GM12874 (cell line): ENCODE data around the gene PDSS2.

Source experiments
- TF ChIP-seq, protein P1 (sequence below): IDR thresholded peaks from 2 replicates; pipeline ENCODE4 v1.5.1; 2011; ENCODE audit warnings: low read depth, mild to moderate bottlenecking, control low read depth, low read length, moderate library complexity; ENCODE audit not compliant: insufficient read depth

Gene PDSS2

DNA sequence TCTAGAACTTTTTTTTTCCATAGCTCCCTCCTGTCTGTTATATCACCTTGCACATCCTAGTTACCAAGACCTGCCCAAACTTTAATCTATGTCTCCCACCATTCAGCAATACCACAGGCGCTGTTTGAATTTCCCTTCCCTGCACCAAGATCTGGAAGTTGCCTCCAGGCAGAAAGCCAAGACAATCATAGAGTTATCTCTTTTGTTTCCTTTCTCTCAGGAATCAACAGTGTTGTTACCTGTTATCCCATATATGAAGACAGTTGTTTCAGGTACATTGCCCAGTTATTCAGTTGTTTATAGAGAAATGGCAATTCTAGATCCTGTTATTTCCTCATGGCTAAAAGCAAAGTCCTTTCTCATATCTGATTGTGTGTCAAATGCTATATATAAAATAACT lies 63.2 kb downstream of the PDSS2 start:
- TF ChIP-seq, protein P1, sequence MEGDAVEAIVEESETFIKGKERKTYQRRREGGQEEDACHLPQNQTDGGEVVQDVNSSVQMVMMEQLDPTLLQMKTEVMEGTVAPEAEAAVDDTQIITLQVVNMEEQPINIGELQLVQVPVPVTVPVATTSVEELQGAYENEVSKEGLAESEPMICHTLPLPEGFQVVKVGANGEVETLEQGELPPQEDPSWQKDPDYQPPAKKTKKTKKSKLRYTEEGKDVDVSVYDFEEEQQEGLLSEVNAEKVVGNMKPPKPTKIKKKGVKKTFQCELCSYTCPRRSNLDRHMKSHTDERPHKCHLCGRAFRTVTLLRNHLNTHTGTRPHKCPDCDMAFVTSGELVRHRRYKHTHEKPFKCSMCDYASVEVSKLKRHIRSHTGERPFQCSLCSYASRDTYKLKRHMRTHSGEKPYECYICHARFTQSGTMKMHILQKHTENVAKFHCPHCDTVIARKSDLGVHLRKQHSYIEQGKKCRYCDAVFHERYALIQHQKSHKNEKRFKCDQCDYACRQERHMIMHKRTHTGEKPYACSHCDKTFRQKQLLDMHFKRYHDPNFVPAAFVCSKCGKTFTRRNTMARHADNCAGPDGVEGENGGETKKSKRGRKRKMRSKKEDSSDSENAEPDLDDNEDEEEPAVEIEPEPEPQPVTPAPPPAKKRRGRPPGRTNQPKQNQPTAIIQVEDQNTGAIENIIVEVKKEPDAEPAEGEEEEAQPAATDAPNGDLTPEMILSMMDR, result no peak

GRCh38 chr6:107392069-107392468 lies 67.3 kb downstream of the PDSS2 start:
- TF ChIP-seq, protein P1, result no peak

- TF ChIP-seq, protein P1, result no peak
These were observed 68.5 kb downstream of the PDSS2 start for GRCh38 chr6:107390685-107391435.

DNA sequence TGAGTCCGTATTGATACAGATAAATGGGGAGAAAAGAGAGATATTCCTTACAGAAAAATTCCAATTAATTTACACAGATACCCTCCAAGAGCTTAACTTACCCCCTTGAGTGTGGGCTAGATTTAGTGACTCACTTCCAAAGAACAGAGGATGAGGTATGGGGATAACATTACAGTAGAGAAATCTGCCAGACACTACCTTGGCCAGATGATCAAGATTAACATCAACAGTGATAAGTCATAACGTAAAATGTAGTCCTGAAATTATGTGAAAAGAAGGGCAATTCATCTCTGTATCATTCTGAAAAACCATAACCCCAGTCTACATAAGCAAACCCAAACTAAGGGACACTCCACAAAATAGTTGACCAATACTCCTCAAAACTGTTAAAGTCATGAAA lies 69.3 kb downstream of the PDSS2 start:
- TF ChIP-seq, protein P1, result no peak

DNA sequence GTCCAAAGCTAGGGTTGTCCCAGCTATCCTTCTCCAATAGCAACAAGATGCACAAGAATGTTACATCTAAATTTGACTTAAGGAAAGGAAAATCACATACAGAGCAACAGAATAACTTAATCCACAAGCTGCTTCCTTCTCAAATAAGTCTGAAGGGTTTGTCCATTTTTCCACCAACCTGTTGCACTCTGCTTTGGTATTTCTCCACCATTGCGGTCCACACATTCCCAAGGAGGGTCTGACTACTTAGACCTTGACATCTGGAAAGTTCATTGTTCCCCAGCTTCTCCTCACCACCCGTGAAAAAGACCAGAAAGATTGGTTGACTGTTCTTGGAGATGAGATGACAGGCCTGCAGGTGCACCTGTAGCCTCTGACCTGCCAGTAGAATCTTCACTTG lies 72.5 kb downstream of the PDSS2 start:
- TF ChIP-seq, protein P1, result no peak

GRCh38 chr6:107386340-107386739 lies 73.0 kb downstream of the PDSS2 start:
- TF ChIP-seq, protein P1, result no peak

GRCh38 chr6:107383705-107384104 lies 75.7 kb downstream of the PDSS2 start:
- TF ChIP-seq, protein P1, result no peak
